NT2/D1 (cell line): ENCODE results near the gene LTBP1.

ENCODE experiments used
- DNase-seq: peaks from one replicate; pipeline ENCODE4 v3.0.0-alpha.2; 2011; ENCODE audit warnings: low read depth, low spot score
- H3K27me3 ChIP-seq: 2 replicates; pipeline ENCODE4 v1.6.0; 2011; ENCODE audit warnings: mild to moderate bottlenecking; ENCODE audit not compliant: insufficient read length, insufficient read depth
- H3K36me3 ChIP-seq: 2 replicates; pipeline ENCODE4 v1.6.1; 2011; ENCODE audit warnings: mild to moderate bottlenecking, low read length, mixed read lengths; ENCODE audit not compliant: insufficient read depth, insufficient read length
- H3K4me1 ChIP-seq: 2 replicates; pipeline ENCODE4 v1.5.1; 2011; ENCODE audit not compliant: insufficient read depth, insufficient read length
- H3K4me3 ChIP-seq: 2 replicates; pipeline ENCODE4 v1.5.1; 2011; ENCODE audit warnings: low read depth; ENCODE audit not compliant: insufficient read length
- H3K9ac ChIP-seq: 2 replicates; pipeline ENCODE4 v1.6.0; 2011; ENCODE audit warnings: low read depth; ENCODE audit not compliant: insufficient read length
- H3K9me3 ChIP-seq: 2 replicates; pipeline ENCODE4 v1.5.1; 2011; ENCODE audit warnings: mild to moderate bottlenecking, low read length; ENCODE audit not compliant: insufficient read depth
- SUZ12 ChIP-seq: IDR thresholded peaks from 2 replicates; pipeline ENCODE4 v1.6.1; 2011; ENCODE audit not compliant: insufficient read length, insufficient read depth; ENCODE audit errors: extremely low read depth
- YY1 ChIP-seq: IDR thresholded peaks from 2 replicates; pipeline ENCODE4 v1.6.1; 2011; ENCODE audit not compliant: insufficient read length, insufficient read depth
- ZNF274 ChIP-seq: IDR thresholded peaks from 2 replicates; pipeline ENCODE4 v1.6.1; 2011; ENCODE audit warnings: mild to moderate bottlenecking, low read depth, low read length

The LTBP1 gene

GRCh38 chr2:33250417-33251029 lies 303.8 kb downstream of the LTBP1 start:
- no peak overlapping the region for H3K4me3 ChIP-seq
- H3K27me3 ChIP-seq, result no peaks in the 10 kb centered on the region
- TF ChIP-seq ZNF274, result no peak
- TF ChIP-seq YY1, result no peak
- TF ChIP-seq SUZ12, result no peak
- H3K9me3 ChIP-seq, result no peaks in the 10 kb centered on the region
- no peak for DNase-seq
- no peaks in the 10 kb centered on the region for H3K36me3 ChIP-seq
- H3K9ac ChIP-seq, result no peak overlapping the region
- H3K4me1 ChIP-seq, result no peaks in the 10 kb centered on the region

GRCh38 chr2:33256162-33256755 lies 309.5 kb downstream of the LTBP1 start:
- Histone ChIP-seq H3K9ac (no peak overlapping the region), H3K4me3 (no peak overlapping the region), H3K27me3 (no peaks in the 10 kb centered on the region), H3K9me3 (no peaks in the 10 kb centered on the region), H3K36me3 (no peaks in the 10 kb centered on the region), H3K4me1 (no peaks in the 10 kb centered on the region)
- TF ChIP-seq SUZ12, result no peak
- no peak for DNase-seq

DNA sequence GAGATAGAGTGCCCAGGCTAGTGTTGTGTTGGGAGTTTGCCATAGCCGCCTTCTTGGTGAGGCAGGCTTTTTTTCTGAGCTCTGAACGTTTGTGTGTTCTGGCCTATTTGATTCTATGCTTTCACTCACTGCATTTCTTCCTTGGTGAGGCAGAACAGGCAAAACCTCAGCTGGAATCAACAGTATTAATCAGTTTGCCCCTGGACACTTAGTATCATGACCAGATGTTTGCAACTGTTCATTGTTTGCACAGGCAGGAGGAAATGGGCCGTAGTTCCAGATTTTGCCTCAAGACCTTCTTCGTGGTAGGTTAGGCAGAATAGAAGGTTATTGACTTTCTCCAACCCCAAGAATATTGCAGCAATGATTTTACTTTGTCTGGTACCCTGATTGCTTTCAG lies 311.6 kb downstream of the LTBP1 start:
- Histone ChIP-seq H3K4me3 (no peak overlapping the region), H3K27me3 (no peaks in the 10 kb centered on the region), H3K36me3 (no peaks in the 10 kb centered on the region), H3K9ac (no peak overlapping the region), H3K4me1 (no peaks in the 10 kb centered on the region), H3K9me3 (no peaks in the 10 kb centered on the region)
- no peak for DNase-seq
- no peak for TF ChIP-seq YY1
- no peak for TF ChIP-seq SUZ12
- no peak for TF ChIP-seq ZNF274

DNA sequence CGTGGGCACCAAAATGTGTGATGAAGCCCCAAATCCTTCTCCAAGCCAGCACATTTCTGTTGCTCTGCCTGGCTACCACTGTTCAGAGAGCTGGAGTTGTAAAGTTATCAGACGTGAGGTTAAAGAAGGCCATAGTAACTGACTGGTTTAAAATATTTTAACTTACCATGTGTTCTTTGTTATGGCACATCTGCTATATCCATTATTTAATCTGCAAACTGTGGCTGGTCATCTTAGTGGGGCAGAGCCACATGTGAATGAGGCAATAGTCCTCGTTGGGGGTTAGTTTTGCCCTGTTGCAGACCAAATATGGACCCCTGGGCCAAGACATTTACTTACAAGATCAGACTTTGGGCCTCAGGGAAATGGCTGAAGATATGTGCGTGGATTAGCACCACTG lies 315.3 kb downstream of the LTBP1 start:
- H3K4me3 ChIP-seq, result no peak overlapping the region
- DNase-seq, result no peak
- peaks cover 4% of the 10 kb centered on the region for H3K36me3 ChIP-seq
- no peaks in the 10 kb centered on the region for H3K4me1 ChIP-seq
- peaks cover 14% of the 10 kb centered on the region; the same call in 1 of the 2 replicates for H3K9me3 ChIP-seq
- H3K9ac ChIP-seq, result no peak overlapping the region
- no peak for TF ChIP-seq YY1
- TF ChIP-seq SUZ12, result no peak
- TF ChIP-seq ZNF274, result no peak
- H3K27me3 ChIP-seq, result no peaks in the 10 kb centered on the region

GRCh38 chr2:33264766-33265165 lies 318.0 kb downstream of the LTBP1 start:
- H3K27me3 ChIP-seq, result no peaks in the 10 kb centered on the region
- H3K4me3 ChIP-seq, result no peak overlapping the region
- no peak overlapping the region for H3K9ac ChIP-seq
- TF ChIP-seq ZNF274 (no peak), SUZ12 (no peak)
- peaks cover 4% of the 10 kb centered on the region for H3K36me3 ChIP-seq
- no peaks in the 10 kb centered on the region for H3K4me1 ChIP-seq
- DNase-seq, result no peak
- H3K9me3 ChIP-seq, result peaks cover 15% of the 10 kb centered on the region; the same call in 1 of the 2 replicates

DNA sequence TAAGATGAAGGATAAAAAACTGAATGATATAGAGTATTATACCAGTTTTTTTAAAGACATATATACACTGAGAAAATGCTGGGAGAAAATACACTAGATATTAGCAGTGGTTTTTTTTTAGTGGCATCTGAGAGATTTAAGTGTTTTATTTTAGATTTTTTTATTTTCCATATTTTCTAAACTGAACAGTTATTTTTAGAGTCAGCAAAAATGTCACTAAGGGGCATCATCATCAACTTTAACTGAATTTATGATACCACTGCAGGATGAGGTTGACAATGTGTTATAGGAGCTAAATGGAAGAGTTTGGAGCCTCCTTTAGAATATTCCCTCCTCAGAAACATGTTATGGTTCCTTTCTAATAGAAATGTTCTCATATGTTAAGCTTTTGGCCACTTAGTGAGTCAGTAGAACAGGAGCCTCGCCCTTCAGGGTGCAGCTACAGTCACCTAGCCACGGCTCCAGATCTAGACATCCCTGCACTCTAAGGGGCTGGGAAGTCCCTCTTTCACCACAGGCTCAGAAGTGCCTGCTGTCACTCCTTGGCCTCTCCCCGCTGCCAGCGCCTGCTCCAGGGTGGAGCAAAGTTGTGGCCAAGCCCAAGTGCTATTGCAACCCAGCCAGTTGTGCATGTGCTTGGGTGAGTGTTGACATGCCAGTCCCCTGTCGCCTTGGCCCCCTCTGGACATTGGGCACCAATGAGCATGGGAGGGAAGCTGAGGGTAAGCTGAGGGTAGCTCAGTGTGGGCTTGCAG lies 319.0 kb downstream of the LTBP1 start:
- DNase-seq, result no peak
- no peak overlapping the region for H3K4me3 ChIP-seq

DNA sequence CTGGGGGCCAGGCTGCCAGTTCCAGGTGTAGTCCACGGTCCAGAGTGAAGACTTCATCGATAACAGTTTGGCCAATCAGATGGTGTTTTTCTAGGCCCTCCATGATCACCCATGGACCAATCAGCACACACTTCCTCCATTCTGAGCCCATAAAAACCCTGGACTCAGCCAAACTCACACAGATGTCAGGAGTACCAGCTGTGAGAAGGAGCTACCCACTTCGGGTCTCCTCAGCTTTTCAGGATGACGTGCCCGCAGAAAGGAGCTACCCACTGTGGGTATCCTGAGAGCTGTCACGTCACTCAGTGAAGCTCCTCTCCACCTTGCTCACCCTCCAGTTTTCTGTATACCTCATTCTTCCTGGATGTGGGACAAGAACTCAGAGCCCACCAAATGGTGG lies 319.7 kb downstream of the LTBP1 start:
- H3K4me1 ChIP-seq, result no peaks in the 10 kb centered on the region
- no peak overlapping the region for H3K4me3 ChIP-seq
- TF ChIP-seq ZNF274, result no peak
- TF ChIP-seq YY1, result no peak
- no peak for TF ChIP-seq SUZ12
- peaks cover 4% of the 10 kb centered on the region for H3K36me3 ChIP-seq
- no peak overlapping the region for H3K9ac ChIP-seq
- DNase-seq, result no peak
- peaks cover 15% of the 10 kb centered on the region; the same call in 1 of the 2 replicates for H3K9me3 ChIP-seq
- no peaks in the 10 kb centered on the region for H3K27me3 ChIP-seq

More for the DNA sequence above, 319.0 kb downstream of the LTBP1 start:
- H3K9ac ChIP-seq, result no peak overlapping the region
- peaks cover 4% of the 10 kb centered on the region for H3K36me3 ChIP-seq
- H3K27me3 ChIP-seq, result no peaks in the 10 kb centered on the region
- H3K4me1 ChIP-seq, result no peaks in the 10 kb centered on the region
- H3K9me3 ChIP-seq, result peaks cover 15% of the 10 kb centered on the region; the same call in 1 of the 2 replicates
- TF ChIP-seq ZNF274 (no peak), YY1 (no peak), SUZ12 (no peak)
